Astrocyte (in vitro differentiated cells and primary cell): ENCODE results near the gene IQCH. TPM values are rescaled to one million over a fixed set of nuclear protein-coding genes. Genes with fewer than 3 reads are reported as not detected.
A peak's percentile ranks its signal among the peaks of the same experiment; 100 is the strongest.

Experiments
- DNase-seq: peaks from one replicate; pipeline ENCODE4 v3.0.0-alpha.2; 2010; ENCODE audit warnings: low read depth
- FAIRE-seq: peaks from 2 replicates; lab custom pipeline; 2011; peaks lifted over from hg19 to GRCh38; lab: Jason Lieb, UNC
- H2AFZ ChIP-seq: 2 replicates; pipeline ENCODE4 v1.6.0; 2012; ENCODE audit warnings: low read depth, low read length, inconsistent platforms
- H3K27ac ChIP-seq: 2 replicates; pipeline ENCODE4 v1.5.1; 2011; ENCODE audit warnings: low read depth, low read length, inconsistent platforms
- H3K27me3 ChIP-seq: 2 replicates; pipeline ENCODE4 v1.6.0; 2011; ENCODE audit warnings: low read length, inconsistent platforms; ENCODE audit not compliant: insufficient read depth
- H3K36me3 ChIP-seq: 2 replicates; pipeline ENCODE4 v1.5.1; 2011; ENCODE audit warnings: low read length, inconsistent platforms; ENCODE audit not compliant: insufficient read depth
- H3K4me1 ChIP-seq: 2 replicates; pipeline ENCODE4 v1.5.1; 2011; ENCODE audit warnings: low read length, inconsistent platforms; ENCODE audit not compliant: insufficient read depth
- H3K4me2 ChIP-seq: 2 replicates; pipeline ENCODE4 v1.6.0; 2012; ENCODE audit warnings: low read length, inconsistent platforms
- H3K4me3 ChIP-seq: 2 replicates; pipeline ENCODE4 v1.5.1; 2011; ENCODE audit warnings: low read depth, mild to moderate bottlenecking, low read length, inconsistent platforms; ENCODE audit not compliant: insufficient read depth
- H3K79me2 ChIP-seq: 2 replicates; pipeline ENCODE4 v1.6.0; 2012; ENCODE audit warnings: mild to moderate bottlenecking, low read length, inconsistent platforms; ENCODE audit not compliant: insufficient read depth
- H3K9ac ChIP-seq: 2 replicates; pipeline ENCODE4 v1.6.0; 2012; ENCODE audit warnings: mild to moderate bottlenecking, low read length, inconsistent platforms
- H3K9me3 ChIP-seq: 2 replicates; pipeline ENCODE4 v1.5.1; 2012; ENCODE audit warnings: low read depth, mild to moderate bottlenecking, low read length, inconsistent platforms; ENCODE audit not compliant: insufficient read depth
- H4K20me1 ChIP-seq: 2 replicates; pipeline ENCODE4 v1.6.0; 2012; ENCODE audit warnings: low read length, inconsistent platforms; ENCODE audit not compliant: insufficient read depth
- H3K27ac Mint-ChIP-seq: one replicate; pipeline ENCODE4 v1.8.0; 2021; ENCODE audit warnings: mild to moderate bottlenecking, mixed read lengths; ENCODE audit not compliant: unreplicated experiment
- H3K27me3 Mint-ChIP-seq: one replicate; pipeline ENCODE4 v1.8.0; 2021; ENCODE audit warnings: low read depth, mixed read lengths; ENCODE audit not compliant: unreplicated experiment
- H3K36me3 Mint-ChIP-seq: one replicate; pipeline ENCODE4 v1.8.0; 2021; ENCODE audit warnings: low read depth, mixed read lengths; ENCODE audit not compliant: unreplicated experiment
- H3K4me1 Mint-ChIP-seq: one replicate; pipeline ENCODE4 v1.8.0; 2021; ENCODE audit warnings: low read depth, mixed read lengths; ENCODE audit not compliant: unreplicated experiment
- H3K4me3 Mint-ChIP-seq: one replicate; pipeline ENCODE4 v1.8.0; 2021; ENCODE audit warnings: mild to moderate bottlenecking, moderate library complexity, mixed read lengths; ENCODE audit not compliant: unreplicated experiment
- H3K9me3 Mint-ChIP-seq: one replicate; pipeline ENCODE4 v1.8.0; 2021; ENCODE audit warnings: mild to moderate bottlenecking, mixed read lengths; ENCODE audit not compliant: unreplicated experiment
- EZH2 ChIP-seq: IDR thresholded peaks from 2 replicates; pipeline ENCODE4 v1.6.1; 2012; ENCODE audit warnings: mild to moderate bottlenecking, low read length, inconsistent platforms; ENCODE audit not compliant: insufficient read depth
- total RNA-seq: library from RNA; stranded (reverse); gene quantifications from 2 replicates; pipeline ENCODE4 v1.2.1, GENCODE V29; 2021
- TF ChIP-seq, protein P1 (sequence below): IDR thresholded peaks from 2 replicates; pipeline ENCODE4 v1.5.1; 2011; ENCODE audit warnings: low read depth, mild to moderate bottlenecking, inconsistent platforms, low read length, moderate library complexity; ENCODE audit not compliant: insufficient read depth

The IQCH gene
- total RNA-seq, 1 donor from 2014 or later = 2.7 TPM

DNA sequence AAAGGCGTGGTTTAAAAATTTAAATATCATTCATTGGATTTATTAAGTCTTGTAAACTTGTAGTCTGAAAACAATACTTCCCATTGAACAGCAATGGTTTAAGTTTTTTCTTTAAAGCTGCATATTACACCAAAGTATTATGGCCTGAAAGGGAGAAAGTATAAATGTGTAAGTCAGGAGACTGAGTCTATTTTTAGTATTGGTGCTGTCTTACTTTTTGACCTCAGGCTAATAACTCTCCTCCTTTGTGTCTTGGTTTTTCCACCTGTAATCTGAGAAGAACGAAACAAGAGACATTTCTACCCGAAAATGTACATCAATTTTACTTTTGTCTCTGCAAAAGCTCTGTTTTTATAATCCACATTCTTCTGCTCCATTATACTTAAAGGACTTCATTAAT, 273.9 kb downstream of the IQCH start:
- Histone ChIP-seq H2AFZ (no peak overlapping the region), H3K9me3 (no peaks in the 10 kb centered on the region), H3K79me2 (peaks cover 22% of the 10 kb centered on the region), H3K36me3 (no peaks in the 10 kb centered on the region), H3K4me1 (no peaks in the 10 kb centered on the region), H3K27me3 (no peaks in the 10 kb centered on the region), H3K4me2 (no peak overlapping the region), H3K27ac (no peak overlapping the region), H3K9ac (no peak overlapping the region), H3K4me3 (no peak overlapping the region), H4K20me1 (peaks cover 5% of the 10 kb centered on the region)
- TF ChIP-seq, protein P1, sequence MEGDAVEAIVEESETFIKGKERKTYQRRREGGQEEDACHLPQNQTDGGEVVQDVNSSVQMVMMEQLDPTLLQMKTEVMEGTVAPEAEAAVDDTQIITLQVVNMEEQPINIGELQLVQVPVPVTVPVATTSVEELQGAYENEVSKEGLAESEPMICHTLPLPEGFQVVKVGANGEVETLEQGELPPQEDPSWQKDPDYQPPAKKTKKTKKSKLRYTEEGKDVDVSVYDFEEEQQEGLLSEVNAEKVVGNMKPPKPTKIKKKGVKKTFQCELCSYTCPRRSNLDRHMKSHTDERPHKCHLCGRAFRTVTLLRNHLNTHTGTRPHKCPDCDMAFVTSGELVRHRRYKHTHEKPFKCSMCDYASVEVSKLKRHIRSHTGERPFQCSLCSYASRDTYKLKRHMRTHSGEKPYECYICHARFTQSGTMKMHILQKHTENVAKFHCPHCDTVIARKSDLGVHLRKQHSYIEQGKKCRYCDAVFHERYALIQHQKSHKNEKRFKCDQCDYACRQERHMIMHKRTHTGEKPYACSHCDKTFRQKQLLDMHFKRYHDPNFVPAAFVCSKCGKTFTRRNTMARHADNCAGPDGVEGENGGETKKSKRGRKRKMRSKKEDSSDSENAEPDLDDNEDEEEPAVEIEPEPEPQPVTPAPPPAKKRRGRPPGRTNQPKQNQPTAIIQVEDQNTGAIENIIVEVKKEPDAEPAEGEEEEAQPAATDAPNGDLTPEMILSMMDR = no peak
- TF ChIP-seq EZH2 = no peak
- no peak for FAIRE-seq
- Mint-ChIP-seq H3K9me3 (no peaks in the 10 kb centered on the region), H3K27ac (no peak overlapping the region), H3K4me1 (no peaks in the 10 kb centered on the region), H3K36me3 (peaks cover 3% of the 10 kb centered on the region), H3K27me3 (no peaks in the 10 kb centered on the region), H3K4me3 (no peak overlapping the region)
- no peak for DNase-seq

DNA sequence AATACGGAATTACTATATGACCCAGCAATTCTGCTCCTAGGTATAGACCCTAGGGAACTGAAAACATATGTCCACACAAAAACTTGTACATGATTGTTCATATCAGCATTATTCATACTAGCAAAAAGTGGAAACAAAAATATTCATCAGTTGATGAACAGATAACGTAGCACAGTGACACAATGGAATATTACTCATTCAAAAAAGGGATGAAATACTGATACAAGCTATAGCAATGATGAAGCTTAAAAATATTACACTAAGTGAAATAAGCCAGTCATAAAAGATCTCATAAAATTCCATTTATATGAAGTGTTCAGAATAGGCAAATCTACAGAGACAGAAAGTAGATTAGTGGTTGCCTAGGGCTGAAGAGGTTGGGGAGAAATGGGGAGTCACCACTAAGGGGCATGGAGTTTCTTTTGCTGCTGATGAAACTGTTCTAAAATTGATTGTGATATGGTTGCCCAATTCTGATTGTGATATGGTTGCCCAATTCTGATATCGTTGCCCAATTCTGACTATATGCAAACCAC, 276.9 kb downstream of the IQCH start:
- Mint-ChIP-seq H3K27me3 (no peaks in the 10 kb centered on the region), H3K4me1 (no peaks in the 10 kb centered on the region), H3K27ac (no peak overlapping the region), H3K9me3 (no peaks in the 10 kb centered on the region), H3K4me3 (no peak overlapping the region), H3K36me3 (peaks cover 3% of the 10 kb centered on the region)
- no peak for TF ChIP-seq EZH2
- TF ChIP-seq, protein P1 = no peak
- Histone ChIP-seq H3K4me3 (no peak overlapping the region), H3K27ac (no peak overlapping the region), H3K79me2 (no peaks in the 10 kb centered on the region), H2AFZ (no peak overlapping the region), H3K27me3 (no peaks in the 10 kb centered on the region), H3K4me1 (no peaks in the 10 kb centered on the region), H3K36me3 (no peaks in the 10 kb centered on the region), H3K9ac (no peak overlapping the region), H3K4me2 (no peak overlapping the region), H4K20me1 (no peaks in the 10 kb centered on the region), H3K9me3 (no peaks in the 10 kb centered on the region)
- peak; percentile 13 for FAIRE-seq
- DNase-seq = peak; percentile 60

DNA sequence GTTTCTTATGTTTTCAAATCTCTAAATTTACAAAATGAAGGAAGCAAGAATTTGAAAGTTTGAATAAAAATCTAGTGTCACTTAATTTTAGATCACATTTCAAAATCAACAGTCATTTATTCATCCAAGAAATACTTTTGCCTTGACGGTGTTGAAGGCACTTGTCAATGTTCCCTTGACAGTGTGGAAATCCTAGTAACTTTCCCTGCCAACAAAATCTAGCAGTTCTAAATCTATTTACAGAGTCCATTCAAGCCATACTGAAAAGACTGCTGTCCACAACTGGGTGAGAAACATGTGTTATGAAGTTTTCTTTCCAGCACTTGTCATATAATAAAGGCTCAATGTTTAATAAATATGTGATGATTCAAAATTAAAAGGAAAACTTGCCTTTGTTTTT, 279.3 kb downstream of the IQCH start:
- no peak overlapping the region for H3K27ac ChIP-seq
- H3K27ac Mint-ChIP-seq = no peak overlapping the region
- no peaks in the 10 kb centered on the region for H3K79me2 ChIP-seq
- H3K4me3 Mint-ChIP-seq = no peak overlapping the region
- no peaks in the 10 kb centered on the region for H3K4me1 ChIP-seq
- H3K4me2 ChIP-seq = no peak overlapping the region
- H4K20me1 ChIP-seq = no peaks in the 10 kb centered on the region
- H3K36me3 ChIP-seq = no peaks in the 10 kb centered on the region
- DNase-seq = no peak
- no peak overlapping the region for H2AFZ ChIP-seq
- H3K36me3 Mint-ChIP-seq = no peaks in the 10 kb centered on the region
- no peak overlapping the region for H3K9ac ChIP-seq
- no peak for TF ChIP-seq EZH2
- TF ChIP-seq, protein P1 = no peak
- no peaks in the 10 kb centered on the region for H3K4me1 Mint-ChIP-seq
- FAIRE-seq = no peak
- H3K9me3 ChIP-seq = no peaks in the 10 kb centered on the region
- H3K4me3 ChIP-seq = no peak overlapping the region
- no peaks in the 10 kb centered on the region for H3K27me3 ChIP-seq
- H3K9me3 Mint-ChIP-seq = no peaks in the 10 kb centered on the region
- H3K27me3 Mint-ChIP-seq = no peaks in the 10 kb centered on the region
